CD4-positive, CD25-positive, alpha-beta regulatory T cell (primary cell): ENCODE measurements around the gene NOTUM. TPM values are rescaled to one million over a fixed set of nuclear protein-coding genes. Genes with fewer than 3 reads are reported as not detected.
"Not testable (repeated sequence)": the region's sequence is repeated elsewhere in the genome, so short reads cannot be mapped to it uniquely, and the experiment has no call there.

Experiments
- ATAC-seq, 2 donors: fragments of 150-1000 bp; cut with Tn5 transposase; one replicate each; pipeline ENCODE4 v1.10.0; 2021; ENCODE audit warnings: low read depth in 2 of 2, moderate number of reproducible peaks in 2 of 2, moderate library complexity in 1 of 2
- DNase-seq, 3 donors: peaks; one replicate each; pipeline versions ENCODE4 v3.0.0 to v3.0.0-alpha.2; 2012 to 2022; ENCODE audit warnings: mixed read lengths in 1 of 3
- H3K27ac ChIP-seq: one replicate; pipeline ENCODE4 v1.7.0; 2013; ENCODE audit warnings: mild to moderate bottlenecking, low read length; ENCODE audit not compliant: insufficient read depth, poor library complexity, severe bottlenecking
- H3K27me3 ChIP-seq: one replicate; pipeline ENCODE4 v1.7.0; 2013; ENCODE audit warnings: low read length; ENCODE audit not compliant: control insufficient read depth, insufficient read depth
- H3K36me3 ChIP-seq: one replicate; pipeline ENCODE4 v1.7.0; 2013; ENCODE audit warnings: mild to moderate bottlenecking, low read length, moderate library complexity; ENCODE audit not compliant: control insufficient read depth, insufficient read depth
- H3K4me1 ChIP-seq: 2 replicates; pipeline ENCODE4 v1.7.0; 2013; ENCODE audit warnings: mild to moderate bottlenecking, low read length; ENCODE audit not compliant: insufficient read depth, control insufficient read depth, poor library complexity, severe bottlenecking
- H3K4me3 ChIP-seq: one replicate; pipeline ENCODE4 v1.7.0; 2013; ENCODE audit warnings: low read depth, mild to moderate bottlenecking, low read length, moderate library complexity
- H3K9me3 ChIP-seq, 2 experiments: 1 replicate in 1 of 2; 2 replicates in 1 of 2; pipeline ENCODE4 v1.7.0; 2013; ENCODE audit warnings: low read length in 2 of 2, mild to moderate bottlenecking in 1 of 2, moderate library complexity in 1 of 2; ENCODE audit not compliant: control insufficient read depth in 2 of 2
- H3K27ac Mint-ChIP-seq, 3 donors: one replicate each; pipeline ENCODE4 v1.8.0; 2020 to 2022; ENCODE audit warnings: mild to moderate bottlenecking in 3 of 3, mixed read lengths in 3 of 3, moderate library complexity in 2 of 3
- H3K27me3 Mint-ChIP-seq: one replicate; pipeline ENCODE4 v1.8.0; 2022; ENCODE audit warnings: mild to moderate bottlenecking, mixed read lengths
- H3K36me3 Mint-ChIP-seq: one replicate; pipeline ENCODE4 v1.8.0; 2020; ENCODE audit warnings: mixed read lengths
- H3K4me1 Mint-ChIP-seq, 4 donors: one replicate each; pipeline ENCODE4 v1.8.0; 2020 to 2022; ENCODE audit warnings: mixed read lengths in 4 of 4, mild to moderate bottlenecking in 1 of 4
- H3K4me3 Mint-ChIP-seq, 4 donors: one replicate each; pipeline ENCODE4 v1.8.0; 2020 to 2022; ENCODE audit warnings: mild to moderate bottlenecking in 4 of 4, mixed read lengths in 4 of 4, moderate library complexity in 3 of 4
- H3K9me3 Mint-ChIP-seq, 7 donors: one replicate each; pipeline ENCODE4 v1.8.0; 2020 to 2022; ENCODE audit warnings: mixed read lengths in 7 of 7, mild to moderate bottlenecking in 3 of 7, moderate library complexity in 2 of 7
- polyA plus RNA-seq, 4 donors: library from polyadenylated mRNA; unstranded; fragments of 300-500 nt; fragmentation: Illumina TruSeq; gene quantifications; one replicate each; pipeline ENCODE4 v1.2.3, GENCODE V29; 2021
- total RNA-seq: library from RNA; stranded (reverse); gene quantifications from one replicate; pipeline ENCODE4 v1.2.3, GENCODE V29; 2022

The NOTUM gene
- total and polyA plus RNA-seq, 5 donors from 2014 or later: 0.09 to 0.17 TPM; not detected in 3

DNA sequence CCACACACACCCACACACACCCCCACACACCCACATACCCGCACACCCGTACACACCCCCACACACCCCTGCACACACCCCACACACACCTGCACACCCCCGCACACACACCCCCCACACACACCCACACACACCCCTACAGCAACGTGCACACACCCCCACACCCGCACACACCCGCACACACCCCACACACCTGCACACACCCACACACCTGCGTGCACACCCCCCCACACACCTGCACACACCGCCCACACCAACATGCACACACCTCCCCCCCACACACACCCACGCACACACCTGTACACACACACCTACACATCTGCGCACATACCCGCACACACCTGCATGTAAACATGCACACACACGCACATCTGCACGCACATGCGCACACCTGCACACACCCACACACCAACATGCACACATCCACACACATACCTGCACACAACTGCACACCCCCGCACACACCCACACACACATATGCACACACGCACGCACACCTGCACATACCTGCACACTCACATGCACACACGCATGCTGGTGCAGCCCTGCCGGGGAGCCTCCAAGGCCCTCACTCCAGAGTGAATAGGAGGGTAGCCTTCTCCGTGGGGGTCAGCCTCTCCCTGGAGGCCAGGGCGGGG lies 23.9 kb upstream of the NOTUM start:
- ATAC-seq (no peak), DNase-seq (no peak)
- Histone ChIP-seq H3K27me3 (no peaks in the 10 kb centered on the region), H3K4me1 (peaks cover 9% of the 10 kb centered on the region), H3K27ac (no peak overlapping the region), H3K4me3 (no peak overlapping the region), H3K9me3 (no peaks in the 10 kb centered on the region), H3K36me3 (peaks cover 9% of the 10 kb centered on the region)
- H3K4me3 Mint-ChIP-seq: peak overlapping the region in 1 of 4 donors; percentile 81
- H3K27ac Mint-ChIP-seq: peak overlapping the region in 1 of 3 donors; percentile 58
- peaks cover 15% of the 10 kb centered on the region for H3K36me3 Mint-ChIP-seq
- H3K9me3 Mint-ChIP-seq: no peaks in the 10 kb centered on the region
- peaks cover 4 to 31% (median 15%) of the 10 kb centered on the region in 4 donors for H3K4me1 Mint-ChIP-seq
- H3K27me3 Mint-ChIP-seq: no peaks in the 10 kb centered on the region

DNA sequence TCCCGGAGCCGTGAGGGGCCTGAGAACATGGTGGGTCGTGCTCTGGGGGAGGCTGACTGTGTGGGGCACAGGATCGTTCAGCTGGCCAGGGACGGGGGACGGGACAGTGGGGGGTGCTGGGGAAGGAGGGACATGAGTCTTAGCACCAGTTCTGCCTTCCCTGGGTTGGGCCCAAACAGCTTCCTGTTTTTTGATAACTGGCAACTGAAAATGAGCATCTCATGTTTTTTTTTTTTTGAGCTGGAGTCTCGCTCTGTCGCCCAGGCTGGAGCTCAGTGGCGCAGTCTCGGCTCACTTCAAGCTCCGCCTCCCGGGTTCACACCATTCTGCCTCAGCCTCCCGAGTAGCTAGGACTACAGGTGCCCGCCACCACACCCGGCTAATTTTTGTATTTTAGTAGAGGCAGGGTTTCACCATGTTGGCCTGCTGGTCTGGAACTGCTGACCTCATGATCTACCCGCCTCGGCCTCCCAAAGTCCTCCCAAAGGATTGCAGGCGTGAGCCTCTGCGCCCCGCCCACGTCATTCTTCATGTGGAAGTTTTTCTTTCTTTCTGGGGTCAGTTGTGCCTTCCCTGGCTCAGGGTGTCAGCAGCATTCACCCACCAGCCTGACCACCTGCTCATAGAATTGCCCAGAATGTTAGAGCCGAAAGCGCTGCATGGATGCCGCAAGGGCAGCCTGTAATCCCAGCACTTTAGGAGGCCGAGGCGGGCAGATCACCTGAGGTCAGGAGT lies 22.8 kb upstream of the NOTUM start:
- ATAC-seq: no peak
- Histone ChIP-seq H3K27ac (no peak overlapping the region), H3K4me1 (peaks cover 11% of the 10 kb centered on the region), H3K27me3 (no peaks in the 10 kb centered on the region), H3K4me3 (no peak overlapping the region), H3K9me3 (no peaks in the 10 kb centered on the region), H3K36me3 (peaks cover 9% of the 10 kb centered on the region)
- Mint-ChIP-seq H3K4me3 (no peak overlapping the region), H3K4me1 (peaks cover 4 to 41% (median 20%) of the 10 kb centered on the region in 4 donors), H3K9me3 (no peaks in the 10 kb centered on the region), H3K36me3 (peaks cover 20% of the 10 kb centered on the region), H3K27me3 (no peaks in the 10 kb centered on the region), H3K27ac (no peak overlapping the region)
- peak in 1 of 3 donors; percentile 52 for DNase-seq

DNA sequence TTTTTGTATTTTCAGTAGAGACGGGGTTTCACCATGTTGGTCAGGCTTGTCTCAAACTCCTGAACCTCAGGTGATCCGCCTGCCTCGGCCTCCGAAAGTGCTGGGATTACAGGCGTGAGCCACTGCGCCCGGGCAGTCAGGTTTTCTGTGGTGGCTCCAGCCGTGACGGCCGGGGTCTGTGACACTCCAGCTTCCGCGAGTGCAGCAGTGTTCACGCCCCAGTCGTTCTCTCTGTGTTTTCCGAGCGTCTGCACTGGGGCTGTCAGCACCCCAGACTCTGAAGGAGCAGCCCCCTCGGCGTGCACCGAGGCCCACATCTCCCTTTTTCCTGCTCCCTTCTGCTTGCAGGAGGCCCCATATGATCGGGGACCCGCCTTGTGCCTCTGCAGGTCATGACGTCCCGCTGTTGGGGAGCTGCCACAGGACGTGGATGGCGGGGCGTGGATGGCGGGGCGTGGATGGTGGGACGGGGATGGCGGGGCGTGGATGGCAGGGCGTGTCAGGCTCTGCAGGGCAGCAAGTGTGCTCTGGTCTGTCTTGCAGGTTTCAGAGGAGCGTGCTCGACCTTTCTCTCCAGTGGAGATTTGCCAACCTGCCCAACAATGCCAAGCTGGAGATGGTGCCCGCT lies 22.1 kb upstream of the NOTUM start:
- DNase-seq (no peak), ATAC-seq (no peak)
- no peak overlapping the region for H3K27ac ChIP-seq
- H3K4me1 Mint-ChIP-seq: peaks cover 4 to 46% (median 23%) of the 10 kb centered on the region in 4 donors
- no peaks in the 10 kb centered on the region for H3K9me3 Mint-ChIP-seq
- no peak overlapping the region for H3K27ac Mint-ChIP-seq
- peaks cover 18% of the 10 kb centered on the region for H3K4me1 ChIP-seq
- no peak overlapping the region for H3K4me3 ChIP-seq
- H3K27me3 ChIP-seq: no peaks in the 10 kb centered on the region
- peaks cover 20% of the 10 kb centered on the region for H3K36me3 Mint-ChIP-seq
- no peaks in the 10 kb centered on the region for H3K27me3 Mint-ChIP-seq
- peak overlapping the region in 1 of 4 donors; percentile 9 for H3K4me3 Mint-ChIP-seq
- H3K9me3 ChIP-seq: no peaks in the 10 kb centered on the region
- peaks cover 9% of the 10 kb centered on the region for H3K36me3 ChIP-seq

- H3K9me3 ChIP-seq, H3K36me3 ChIP-seq, H3K4me3 Mint-ChIP-seq, H3K27ac ChIP-seq, H3K9me3 Mint-ChIP-seq, H3K27me3 Mint-ChIP-seq, H3K4me3 ChIP-seq, DNase-seq, ATAC-seq, H3K27me3 ChIP-seq: not testable (repeated sequence)
- peaks cover 29% of the 10 kb centered on the region for H3K4me1 ChIP-seq
- H3K36me3 Mint-ChIP-seq: peaks cover 20% of the 10 kb centered on the region
- H3K4me1 Mint-ChIP-seq: peaks cover 4 to 49% (median 24%) of the 10 kb centered on the region in 4 donors
- H3K27ac Mint-ChIP-seq: peak overlapping the region in 1 of 3 donors; percentile 20
These were observed 20.5 kb upstream of the NOTUM start for GRCh38 chr17:81981511-81981910.

- DNase-seq (peak in 1 of 3 donors; percentile 42), ATAC-seq (no peak)
- H3K36me3 Mint-ChIP-seq: peaks cover 20% of the 10 kb centered on the region
- peak overlapping the region in 2 of 4 donors; percentile 82 to 98 for H3K4me3 Mint-ChIP-seq
- H3K27ac Mint-ChIP-seq: no peak overlapping the region
- peaks cover 33% of the 10 kb centered on the region for H3K4me1 ChIP-seq
- H3K27ac ChIP-seq: no peak overlapping the region
- H3K4me3 ChIP-seq: peak overlapping the region; percentile 24
- H3K27me3 Mint-ChIP-seq: peaks cover 4% of the 10 kb centered on the region
- H3K4me1 Mint-ChIP-seq: peaks cover 4 to 55% (median 26%) of the 10 kb centered on the region in 4 donors
- peaks cover 9% of the 10 kb centered on the region for H3K36me3 ChIP-seq
- no peaks in the 10 kb centered on the region for H3K9me3 ChIP-seq
- H3K9me3 Mint-ChIP-seq: no peaks in the 10 kb centered on the region
- H3K27me3 ChIP-seq: no peaks in the 10 kb centered on the region
These were observed 19.8 kb upstream of the NOTUM start for GRCh38 chr17:81980707-81981343.

DNA sequence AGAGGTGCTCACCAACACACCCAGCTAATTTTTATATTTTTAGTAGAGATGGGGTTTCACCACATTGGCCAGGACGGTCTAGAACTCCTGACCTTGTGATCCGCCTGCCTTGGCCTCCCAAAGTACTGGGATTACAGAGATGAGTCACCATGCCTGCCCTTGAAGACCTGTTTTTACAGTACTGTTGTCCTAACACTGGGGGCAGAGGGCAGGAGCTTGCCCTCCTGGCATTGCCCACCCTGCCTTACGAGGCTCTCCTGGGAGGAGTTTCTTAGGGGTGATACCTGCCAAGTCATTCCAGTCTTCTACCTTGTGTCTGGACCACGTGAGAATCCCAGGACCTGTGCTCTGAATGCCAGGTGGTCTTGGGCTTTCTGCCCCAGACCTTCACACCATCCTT lies 19.1 kb upstream of the NOTUM start:
- Mint-ChIP-seq H3K36me3 (peaks cover 19% of the 10 kb centered on the region), H3K27ac (no peak overlapping the region)
- no peaks in the 10 kb centered on the region for H3K9me3 ChIP-seq

GRCh38 chr17:81978524-81979298 lies 17.7 kb upstream of the NOTUM start:
- no peaks in the 10 kb centered on the region for H3K9me3 Mint-ChIP-seq
- no peaks in the 10 kb centered on the region for H3K36me3 ChIP-seq
- peak overlapping the region; percentile 82 to 98 (median 88) for H3K4me3 Mint-ChIP-seq
- no peak overlapping the region for H3K4me3 ChIP-seq
- H3K9me3 ChIP-seq: no peaks in the 10 kb centered on the region
- H3K4me1 ChIP-seq: peaks cover 33% of the 10 kb centered on the region
- peaks cover 16% of the 10 kb centered on the region for H3K36me3 Mint-ChIP-seq
- peak overlapping the region; percentile 49 to 89 (median 82) for H3K27ac Mint-ChIP-seq
- peaks cover 4 to 49% (median 22%) of the 10 kb centered on the region in 4 donors for H3K4me1 Mint-ChIP-seq
- H3K27me3 Mint-ChIP-seq: peaks cover 9% of the 10 kb centered on the region
- ATAC-seq: no peak
- no peaks in the 10 kb centered on the region for H3K27me3 ChIP-seq
- DNase-seq: no peak
- no peak overlapping the region for H3K27ac ChIP-seq

More for the DNA sequence above, 19.1 kb upstream of the NOTUM start:
- peaks cover 33% of the 10 kb centered on the region for H3K4me1 ChIP-seq
- ATAC-seq (no peak), DNase-seq (no peak)
- Mint-ChIP-seq H3K27me3 (peaks cover 5% of the 10 kb centered on the region), H3K4me1 (peaks cover 4 to 54% (median 24%) of the 10 kb centered on the region in 4 donors), H3K9me3 (no peaks in the 10 kb centered on the region), H3K4me3 (peak overlapping the region; percentile 56 to 98 (median 87))
- no peak overlapping the region for H3K4me3 ChIP-seq
- H3K27ac ChIP-seq: no peak overlapping the region
- H3K27me3 ChIP-seq: no peaks in the 10 kb centered on the region
- H3K36me3 ChIP-seq: peaks cover 8% of the 10 kb centered on the region
